Measurements from ENCODE around the gene CDKN2A. TPM values are rescaled to one million over a fixed set of nuclear protein-coding genes. Genes with fewer than 3 reads are reported as not detected.

The CDKN2A gene
- total RNA-seq, 1 experiment from 2014 or later = 0.35 TPM

- H3K18ac ChIP-seq (ENCODE audit: insufficient read length, low read depth, low read length) = no peak overlapping the region
- H2BK120ac ChIP-seq (ENCODE audit: low read depth, low read length, poor library complexity, severe bottlenecking) = no peak overlapping the region
- H3K4ac ChIP-seq (ENCODE audit: low read depth, low read length) = no peak overlapping the region
- H3K4me2 ChIP-seq (ENCODE audit: insufficient read depth, insufficient read length, low read length) = no peak overlapping the region
- no CpG with 5 or more reads among the region's 1 CpG for WGBS (ENCODE audit: extremely low coverage, insufficient read length, low lambda C conversion rate)
- no peaks in the 10 kb centered on the region for H4K20me1 ChIP-seq (ENCODE audit: control insufficient read depth, insufficient read depth, insufficient read length)
- H3K27me3 ChIP-seq (ENCODE audit: insufficient read depth, low read length) = peaks cover 34% of the 10 kb centered on the region
- Mint-ChIP-seq H3K27ac (no peak overlapping the region), H3K36me3 (ENCODE audit: insufficient read depth in 1 of 3, low read depth in 3 of 3) (no peaks in the 10 kb centered on the region), H3K27me3 (ENCODE audit: low read depth) (peaks cover 96% of the 10 kb centered on the region), H3K9me3 (peaks cover 0 to 2% of the 10 kb centered on the region in 2 experiments; a peak in 2 of 5 replicates), H3K4me1 (peaks cover 0 to 5% of the 10 kb centered on the region in 2 experiments; a peak in 2 of 4 replicates), H3K4me3 (no peak overlapping the region)
- H3K56ac ChIP-seq (ENCODE audit: insufficient read length, low read depth, low read length) = no peak overlapping the region
- H3K23ac ChIP-seq (ENCODE audit: insufficient read length, low read depth, low read length) = no peak overlapping the region
- H3K14ac ChIP-seq (ENCODE audit: insufficient read depth, low read length) = no peak overlapping the region
- no peaks in the 10 kb centered on the region for H3K9me3 ChIP-seq (ENCODE audit: control insufficient read depth, low read depth, low read length)
- H4K91ac ChIP-seq (ENCODE audit: insufficient read length, low read depth, low read length) = no peak overlapping the region
- no peak overlapping the region for H2BK12ac ChIP-seq (ENCODE audit: insufficient read length, low read depth, low read length)
- H4K8ac ChIP-seq (replicated peaks; ENCODE audit: insufficient read length, low read depth, low read length) = no peak overlapping the region
- H2BK15ac ChIP-seq (ENCODE audit: low read depth, low read length) = no peak overlapping the region
- DNase-seq = no peak
- no peaks in the 10 kb centered on the region for H3K79me1 ChIP-seq (ENCODE audit: insufficient read depth, low read depth, low read length, poor library complexity, severe bottlenecking)
- no peaks in the 10 kb centered on the region for H3K79me2 ChIP-seq (ENCODE audit: insufficient read depth, low read length)
- no peak overlapping the region for H2AFZ ChIP-seq (ENCODE audit: low read length)
- H3T11ph ChIP-seq (ENCODE audit: low read length) = no peak overlapping the region
- H2BK5ac ChIP-seq (ENCODE audit: insufficient read length, low read length) = no peak overlapping the region
- no peaks in the 10 kb centered on the region for H3K23me2 ChIP-seq (ENCODE audit: insufficient read length, low read depth, low read length, poor library complexity, severe bottlenecking)
- no peaks in the 10 kb centered on the region; the same call in 1 of the 2 replicates for H3K4me1 ChIP-seq (ENCODE audit: insufficient read depth, low read length)
- no peak overlapping the region for H2BK20ac ChIP-seq (ENCODE audit: low read depth, low read length, poor library complexity, severe bottlenecking)
- TF ChIP-seq, protein P1, sequence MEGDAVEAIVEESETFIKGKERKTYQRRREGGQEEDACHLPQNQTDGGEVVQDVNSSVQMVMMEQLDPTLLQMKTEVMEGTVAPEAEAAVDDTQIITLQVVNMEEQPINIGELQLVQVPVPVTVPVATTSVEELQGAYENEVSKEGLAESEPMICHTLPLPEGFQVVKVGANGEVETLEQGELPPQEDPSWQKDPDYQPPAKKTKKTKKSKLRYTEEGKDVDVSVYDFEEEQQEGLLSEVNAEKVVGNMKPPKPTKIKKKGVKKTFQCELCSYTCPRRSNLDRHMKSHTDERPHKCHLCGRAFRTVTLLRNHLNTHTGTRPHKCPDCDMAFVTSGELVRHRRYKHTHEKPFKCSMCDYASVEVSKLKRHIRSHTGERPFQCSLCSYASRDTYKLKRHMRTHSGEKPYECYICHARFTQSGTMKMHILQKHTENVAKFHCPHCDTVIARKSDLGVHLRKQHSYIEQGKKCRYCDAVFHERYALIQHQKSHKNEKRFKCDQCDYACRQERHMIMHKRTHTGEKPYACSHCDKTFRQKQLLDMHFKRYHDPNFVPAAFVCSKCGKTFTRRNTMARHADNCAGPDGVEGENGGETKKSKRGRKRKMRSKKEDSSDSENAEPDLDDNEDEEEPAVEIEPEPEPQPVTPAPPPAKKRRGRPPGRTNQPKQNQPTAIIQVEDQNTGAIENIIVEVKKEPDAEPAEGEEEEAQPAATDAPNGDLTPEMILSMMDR (conservative IDR thresholded peaks at IDR 0.05) = no peak
- no peak overlapping the region for H2AK5ac ChIP-seq (ENCODE audit: insufficient read length, low read length)
- H3K27ac ChIP-seq (ENCODE audit: insufficient read length, low read depth, low read length) = no peak overlapping the region
- H3K9ac ChIP-seq (ENCODE audit: extremely low read depth, insufficient read length, low read length) = no peak overlapping the region
- no peak overlapping the region for H4K5ac ChIP-seq (ENCODE audit: insufficient read length, low read depth, low read length)
Observed at GRCh38 chr9:21983561-21983935, 10.6 kb downstream of the CDKN2A start.

All from H9 (cell line).